ENCODE data around the gene MGP.

MGP gene

DNA sequence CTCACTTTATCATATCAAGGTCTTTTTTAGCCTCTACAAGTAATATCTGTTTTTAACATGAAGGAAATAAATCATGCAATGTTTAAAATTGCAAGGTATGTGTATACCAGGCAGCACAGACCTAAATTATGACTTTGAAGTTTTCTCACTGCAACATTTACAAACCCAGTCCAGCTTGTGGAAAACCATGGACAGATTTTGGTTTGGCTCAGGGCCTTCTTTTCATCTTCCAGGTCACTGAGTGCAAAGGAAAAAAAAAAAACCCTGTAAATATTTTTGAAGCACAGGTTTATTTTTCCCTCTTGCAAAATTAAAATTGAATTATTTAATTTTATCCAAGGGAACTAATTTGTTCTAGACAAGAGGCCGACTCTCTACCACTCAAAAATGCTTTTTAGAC is 13.8 kb downstream of the MGP start:
- no peak for TF ChIP-seq CTCF (IDR thresholded peaks at IDR 0.05; ENCODE audit: insufficient read depth, low read depth, low read length, missing control alignments)
- no peak overlapping the region for H3K4me3 ChIP-seq (ENCODE audit: low read length)
- DNase-seq (ENCODE audit: low read depth), result no peak

GRCh38 chr12:14871247-14871646 is 14.4 kb downstream of the MGP start:
- H3K4me3 ChIP-seq (ENCODE audit: low read length), result no peak overlapping the region
- DNase-seq (ENCODE audit: low read depth), result no peak
- no peak for TF ChIP-seq CTCF (IDR thresholded peaks at IDR 0.05; ENCODE audit: insufficient read depth, low read depth, low read length, missing control alignments)

GRCh38 chr12:14868916-14869506 is 16.6 kb downstream of the MGP start:
- H3K4me3 ChIP-seq (ENCODE audit: low read length), result no peak overlapping the region
- no peak for TF ChIP-seq CTCF (IDR thresholded peaks at IDR 0.05; ENCODE audit: insufficient read depth, low read depth, low read length, missing control alignments)
- peak; percentile 9 for DNase-seq (ENCODE audit: low read depth)

DNA sequence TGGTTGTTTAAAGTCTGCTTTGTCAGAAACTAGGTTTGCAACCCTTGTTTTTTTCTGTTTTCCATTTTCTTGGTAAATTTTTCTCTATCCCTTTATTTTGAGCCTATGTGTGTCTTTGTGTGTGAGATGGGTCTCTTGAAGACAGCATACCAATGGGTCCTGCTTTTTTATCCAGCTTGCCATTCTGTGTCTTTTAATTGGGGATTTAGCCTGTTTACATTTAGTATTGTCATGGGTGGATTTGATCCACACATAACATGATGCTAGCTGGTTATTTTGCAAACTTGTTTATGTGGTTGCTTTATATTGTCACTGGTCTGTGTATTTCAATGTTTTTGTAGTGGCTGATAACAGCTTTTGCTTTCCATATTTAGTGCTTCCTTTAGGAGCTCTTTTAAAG is 25.2 kb downstream of the MGP start:
- DNase-seq (ENCODE audit: low read depth), result no peak
- TF ChIP-seq CTCF (IDR thresholded peaks at IDR 0.05; ENCODE audit: insufficient read depth, low read depth, low read length, missing control alignments), result no peak
- no peak overlapping the region for H3K4me3 ChIP-seq (ENCODE audit: low read length)

GRCh38 chr12:14858513-14858912 is 27.1 kb downstream of the MGP start:
- no peak overlapping the region for H3K4me3 ChIP-seq (ENCODE audit: low read length)
- no peak for TF ChIP-seq CTCF (IDR thresholded peaks at IDR 0.05; ENCODE audit: insufficient read depth, low read depth, low read length, missing control alignments)
- DNase-seq (ENCODE audit: low read depth), result no peak

GRCh38 chr12:14854586-14855183 is 31.0 kb downstream of the MGP start:
- H3K4me3 ChIP-seq (ENCODE audit: low read length), result no peak overlapping the region
- no peak for DNase-seq (ENCODE audit: low read depth)
- TF ChIP-seq CTCF (IDR thresholded peaks at IDR 0.05; ENCODE audit: insufficient read depth, low read depth, low read length, missing control alignments), result no peak

GRCh38 chr12:14853961-14854360 is 31.7 kb downstream of the MGP start:
- no peak overlapping the region for H3K4me3 ChIP-seq (ENCODE audit: low read length)
- no peak for TF ChIP-seq CTCF (IDR thresholded peaks at IDR 0.05; ENCODE audit: insufficient read depth, low read depth, low read length, missing control alignments)
- no peak for DNase-seq (ENCODE audit: low read depth)
